Liver (tissue), 3 donors: ENCODE data around the gene KANSL1.

Source experiments
- CTCF ChIP-seq: fragments of 150-350 bp; IDR thresholded peaks from 2 replicates; pipeline ENCODE4 v1.5.1; 2017; ENCODE audit warnings: improper control_type of control experiment, low read depth, low read length; ENCODE audit not compliant: missing input control
- HNF4G ChIP-seq: IDR thresholded peaks from 2 replicates; pipeline ENCODE4 v1.6.1; 2016; ENCODE audit warnings: antibody characterized with exemption
- RAD21 ChIP-seq, 2 donors: IDR thresholded peaks; 2 replicates each; pipeline ENCODE4 v1.6.1; 2016; ENCODE audit warnings: antibody characterized with exemption in 2 of 2, mild to moderate bottlenecking in 2 of 2
- TF ChIP-seq, protein P1 (sequence below): IDR thresholded peaks from 2 replicates; pipeline ENCODE4 v1.6.1; 2016; ENCODE audit warnings: antibody characterized with exemption, mild to moderate bottlenecking
- donor health status: healthy.
- donor health status: healthy.

DNA sequence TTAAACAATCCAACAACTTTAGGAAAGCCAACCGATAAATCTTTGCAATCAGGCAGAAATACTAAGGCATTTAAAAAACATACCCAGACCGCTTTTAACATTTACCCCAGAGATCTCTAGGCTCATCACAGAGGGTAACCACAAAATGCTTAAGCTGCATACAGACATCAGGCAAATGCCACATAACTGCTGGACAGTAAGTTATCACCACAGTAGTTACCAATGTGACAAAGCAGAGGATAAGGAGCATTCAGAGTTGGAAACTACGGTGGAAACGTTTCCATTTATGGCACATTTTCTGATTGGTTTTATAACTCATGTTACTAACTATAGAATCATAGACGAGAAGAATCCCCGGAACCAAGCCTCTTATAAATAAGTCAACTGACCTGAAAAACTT, 77.5 kb downstream of the KANSL1 start:
- no peak for TF ChIP-seq CTCF
- no peak for TF ChIP-seq HNF4G
- TF ChIP-seq, protein P1, sequence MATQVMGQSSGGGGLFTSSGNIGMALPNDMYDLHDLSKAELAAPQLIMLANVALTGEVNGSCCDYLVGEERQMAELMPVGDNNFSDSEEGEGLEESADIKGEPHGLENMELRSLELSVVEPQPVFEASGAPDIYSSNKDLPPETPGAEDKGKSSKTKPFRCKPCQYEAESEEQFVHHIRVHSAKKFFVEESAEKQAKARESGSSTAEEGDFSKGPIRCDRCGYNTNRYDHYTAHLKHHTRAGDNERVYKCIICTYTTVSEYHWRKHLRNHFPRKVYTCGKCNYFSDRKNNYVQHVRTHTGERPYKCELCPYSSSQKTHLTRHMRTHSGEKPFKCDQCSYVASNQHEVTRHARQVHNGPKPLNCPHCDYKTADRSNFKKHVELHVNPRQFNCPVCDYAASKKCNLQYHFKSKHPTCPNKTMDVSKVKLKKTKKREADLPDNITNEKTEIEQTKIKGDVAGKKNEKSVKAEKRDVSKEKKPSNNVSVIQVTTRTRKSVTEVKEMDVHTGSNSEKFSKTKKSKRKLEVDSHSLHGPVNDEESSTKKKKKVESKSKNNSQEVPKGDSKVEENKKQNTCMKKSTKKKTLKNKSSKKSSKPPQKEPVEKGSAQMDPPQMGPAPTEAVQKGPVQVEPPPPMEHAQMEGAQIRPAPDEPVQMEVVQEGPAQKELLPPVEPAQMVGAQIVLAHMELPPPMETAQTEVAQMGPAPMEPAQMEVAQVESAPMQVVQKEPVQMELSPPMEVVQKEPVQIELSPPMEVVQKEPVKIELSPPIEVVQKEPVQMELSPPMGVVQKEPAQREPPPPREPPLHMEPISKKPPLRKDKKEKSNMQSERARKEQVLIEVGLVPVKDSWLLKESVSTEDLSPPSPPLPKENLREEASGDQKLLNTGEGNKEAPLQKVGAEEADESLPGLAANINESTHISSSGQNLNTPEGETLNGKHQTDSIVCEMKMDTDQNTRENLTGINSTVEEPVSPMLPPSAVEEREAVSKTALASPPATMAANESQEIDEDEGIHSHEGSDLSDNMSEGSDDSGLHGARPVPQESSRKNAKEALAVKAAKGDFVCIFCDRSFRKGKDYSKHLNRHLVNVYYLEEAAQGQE, result no peak
- TF ChIP-seq RAD21 (IDR thresholded peaks at IDR 0.05), result no peak
